ENCODE data around the gene CCDC70. TPM values are rescaled to one million over a fixed set of nuclear protein-coding genes. Genes with fewer than 3 reads are reported as not detected.

Gene CCDC70
- total and polyA plus RNA-seq, 2 of the 8 experiments (the other 6 are each of a cell fraction or from before 2014, with no cell fraction given) = not detected

DNA sequence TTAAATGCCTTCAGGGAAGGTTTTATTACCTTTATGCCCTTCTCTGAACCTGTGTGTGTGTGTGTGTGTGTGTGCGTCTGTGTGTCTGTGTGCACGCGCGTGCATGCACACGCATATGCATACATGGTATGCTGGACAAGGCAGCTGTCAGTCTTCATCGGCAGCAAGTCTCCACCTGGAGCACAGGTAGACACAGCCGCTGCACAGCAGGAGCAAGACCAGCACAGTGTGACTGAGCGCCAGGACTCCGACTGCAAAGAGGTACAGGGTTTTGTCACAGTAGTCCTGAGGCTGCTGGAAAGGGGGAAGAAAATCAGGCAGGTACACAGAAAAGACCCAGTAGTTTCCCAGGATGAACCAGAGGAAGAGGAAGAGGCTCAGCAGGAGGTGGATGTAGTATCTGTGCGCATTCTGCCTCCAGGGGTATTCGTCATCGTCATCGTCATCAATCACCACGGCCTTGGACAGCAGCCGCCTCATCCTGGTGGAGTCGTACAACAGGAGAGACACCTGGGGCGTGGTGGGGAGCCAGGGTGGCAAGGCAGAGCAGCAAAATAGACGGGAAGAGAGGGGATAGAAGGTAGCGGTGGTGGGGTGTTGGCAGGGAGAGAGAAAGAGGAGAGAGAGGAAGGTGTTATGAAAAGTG is 45.0 kb upstream of the CCDC70 start:
- Histone ChIP-seq H3K79me2 (ENCODE audit: control insufficient read depth in 1 of 2, insufficient read depth in 2 of 2, low read length in 2 of 2) (no peaks in the 10 kb centered on the region), H2BK12ac (ENCODE audit: low read depth, low read length) (no peak overlapping the region), H3K56ac (replicated peaks; ENCODE audit: insufficient read length, low read depth, low read length) (no peak overlapping the region), H4K91ac (replicated peaks; ENCODE audit: insufficient read length, low read length) (no peak overlapping the region), H2BK15ac (ENCODE audit: low read length) (no peak overlapping the region), H3K27me3 (replicated peaks in 1 of 4; ENCODE audit: control insufficient read depth in 3 of 4, extremely low read depth in 1 of 4, insufficient read depth in 3 of 4, low read length in 3 of 4) (peaks cover 0 to 3% (median 1%) of the 10 kb centered on the region in 4 experiments; a peak in 2 of 7 replicates), H2AFZ (ENCODE audit: low read length) (no peak overlapping the region), H3K14ac (ENCODE audit: insufficient read length) (no peak overlapping the region), H3K23me2 (ENCODE audit: low read depth, low read length) (no peaks in the 10 kb centered on the region), H3K79me1 (ENCODE audit: low read depth, low read length) (no peaks in the 10 kb centered on the region), H3K4me3 (ENCODE audit: extremely low read depth in 1 of 4, insufficient read depth in 2 of 4, low read depth in 3 of 4, low read length in 4 of 4) (no peak overlapping the region), H4K8ac (ENCODE audit: extremely low read depth, insufficient read depth, low read length) (no peak overlapping the region), H3K4me1 (replicated peaks in 1 of 4; ENCODE audit: control insufficient read depth in 3 of 4, insufficient read depth in 4 of 4, low read length in 3 of 4) (peaks cover 0 to 16% (median 7%) of the 10 kb centered on the region in 4 experiments; a peak in 5 of 7 replicates), H3K4ac (replicated peaks; ENCODE audit: insufficient read length, low read depth, low read length) (no peak overlapping the region), H2BK120ac (replicated peaks; ENCODE audit: low read depth, low read length) (no peak overlapping the region), H3K27ac (ENCODE audit: low read depth, low read length) (no peak overlapping the region), H2BK5ac (ENCODE audit: low read depth, low read length) (no peak overlapping the region), H3K9ac (replicated peaks in 1 of 4; ENCODE audit: extremely low read depth in 1 of 4, low read depth in 3 of 4, low read length in 3 of 4) (no peak overlapping the region), H2BK20ac (ENCODE audit: low read length) (no peak overlapping the region), H2AK5ac (ENCODE audit: low read depth, low read length) (no peak overlapping the region), H3K23ac (ENCODE audit: insufficient read length) (no peak overlapping the region), H3K9me3 (ENCODE audit: insufficient read depth in 2 of 2, low read depth in 1 of 2, low read length in 1 of 2) (no peaks in the 10 kb centered on the region), H3K36me3 (ENCODE audit: control insufficient read depth in 2 of 4, insufficient read depth in 4 of 4, low read length in 3 of 4) (no peaks in the 10 kb centered on the region), H4K20me1 (replicated peaks in 1 of 2; ENCODE audit: control insufficient read depth in 1 of 2, insufficient read depth in 2 of 2, low read length in 2 of 2) (no peaks in the 10 kb centered on the region), H4K5ac (ENCODE audit: insufficient read length, low read depth, low read length) (no peak overlapping the region), H3K4me2 (ENCODE audit: insufficient read depth in 1 of 2, low read depth in 2 of 2, low read length in 2 of 2) (no peak overlapping the region; a peak in 1 of 4 replicates), H3K18ac (ENCODE audit: extremely low read depth, low read length) (no peak overlapping the region)
- ChIA-PET CTCF (ENCODE audit: partially characterized antibody) (interaction anchor here (1.0 to 7.5 kb wide), 15 partner anchors 8 to 346 kb away, joined by 3 to 105 read pairs (median 9); partner anchors contain the start of gene TMEM272), POLR2A (ENCODE audit: partially characterized antibody) (no interaction called here)
- WGBS, 2 experiments (ENCODE audit: extremely low coverage in 1 of 2, insufficient coverage in 1 of 2, insufficient read length in 1 of 2, insufficient replicate concordance in 2 of 2, low coverage in 1 of 2, low lambda C conversion rate in 2 of 2, missing lambda C conversion rate in 1 of 2) = 86% methylated on average over 19 of the region's 19 CpGs; no CpG with 5 or more reads in 1 of the 2 experiments
- no peak for FAIRE-seq
- no peak for DNase-seq (ENCODE audit: low read depth in 1 of 2, low spot score in 2 of 2)
- TF ChIP-seq NRF1 (IDR thresholded peaks at IDR 0.05; ENCODE audit: low read depth, low read length) (no peak), RNF2 (IDR thresholded peaks at IDR 0.05; ENCODE audit: borderline replicate concordance, low read depth, low read length, missing control alignments, poor library complexity, severe bottlenecking) (no peak), JUN (IDR thresholded peaks at IDR 0.05; ENCODE audit: low read depth, low read length) (no peak), RAD21 (IDR thresholded peaks at IDR 0.05 in 1 of 2, conservative IDR thresholded peaks at IDR 0.05 in 1 of 2; ENCODE audit: low read depth in 2 of 2, low read length in 2 of 2) (no peak), POLR2A (IDR thresholded peaks at IDR 0.05; ENCODE audit: control extremely low read depth in 1 of 2, low read depth in 2 of 2, low read length in 2 of 2) (no peak), SIRT6 (IDR thresholded peaks at IDR 0.05; ENCODE audit: low read length) (no peak)
- TF ChIP-seq, protein P1, sequence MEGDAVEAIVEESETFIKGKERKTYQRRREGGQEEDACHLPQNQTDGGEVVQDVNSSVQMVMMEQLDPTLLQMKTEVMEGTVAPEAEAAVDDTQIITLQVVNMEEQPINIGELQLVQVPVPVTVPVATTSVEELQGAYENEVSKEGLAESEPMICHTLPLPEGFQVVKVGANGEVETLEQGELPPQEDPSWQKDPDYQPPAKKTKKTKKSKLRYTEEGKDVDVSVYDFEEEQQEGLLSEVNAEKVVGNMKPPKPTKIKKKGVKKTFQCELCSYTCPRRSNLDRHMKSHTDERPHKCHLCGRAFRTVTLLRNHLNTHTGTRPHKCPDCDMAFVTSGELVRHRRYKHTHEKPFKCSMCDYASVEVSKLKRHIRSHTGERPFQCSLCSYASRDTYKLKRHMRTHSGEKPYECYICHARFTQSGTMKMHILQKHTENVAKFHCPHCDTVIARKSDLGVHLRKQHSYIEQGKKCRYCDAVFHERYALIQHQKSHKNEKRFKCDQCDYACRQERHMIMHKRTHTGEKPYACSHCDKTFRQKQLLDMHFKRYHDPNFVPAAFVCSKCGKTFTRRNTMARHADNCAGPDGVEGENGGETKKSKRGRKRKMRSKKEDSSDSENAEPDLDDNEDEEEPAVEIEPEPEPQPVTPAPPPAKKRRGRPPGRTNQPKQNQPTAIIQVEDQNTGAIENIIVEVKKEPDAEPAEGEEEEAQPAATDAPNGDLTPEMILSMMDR (IDR thresholded peaks at IDR 0.05; ENCODE audit: control extremely low read depth in 1 of 3, insufficient read depth in 1 of 3, low read depth in 1 of 3, low read length in 3 of 3) = no peak
- TF ChIP-seq, protein P2, sequence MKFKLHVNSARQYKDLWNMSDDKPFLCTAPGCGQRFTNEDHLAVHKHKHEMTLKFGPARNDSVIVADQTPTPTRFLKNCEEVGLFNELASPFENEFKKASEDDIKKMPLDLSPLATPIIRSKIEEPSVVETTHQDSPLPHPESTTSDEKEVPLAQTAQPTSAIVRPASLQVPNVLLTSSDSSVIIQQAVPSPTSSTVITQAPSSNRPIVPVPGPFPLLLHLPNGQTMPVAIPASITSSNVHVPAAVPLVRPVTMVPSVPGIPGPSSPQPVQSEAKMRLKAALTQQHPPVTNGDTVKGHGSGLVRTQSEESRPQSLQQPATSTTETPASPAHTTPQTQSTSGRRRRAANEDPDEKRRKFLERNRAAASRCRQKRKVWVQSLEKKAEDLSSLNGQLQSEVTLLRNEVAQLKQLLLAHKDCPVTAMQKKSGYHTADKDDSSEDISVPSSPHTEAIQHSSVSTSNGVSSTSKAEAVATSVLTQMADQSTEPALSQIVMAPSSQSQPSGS (IDR thresholded peaks at IDR 0.05; ENCODE audit: low read length) = no peak

Measured in H1 (cell line).